OCI-LY1 (cell line): Measurements from ENCODE around the gene ZNF300.
"Not testable (repeated sequence)": the region's sequence is repeated elsewhere in the genome, so short reads cannot be mapped to it uniquely, and the experiment has no call there.

Source experiments
- H2AFZ ChIP-seq: fragments of 200-600 bp; sonication (generic), shearing (Covaris generic); 2 replicates; pipeline ENCODE4 v1.6.0; 2014; ENCODE audit warnings: antibody characterized with exemption, mild to moderate bottlenecking, low read length
- H3F3A ChIP-seq: fragments of 200-600 bp; sonication (generic), shearing (Covaris generic); 2 replicates; pipeline ENCODE4 v1.6.0; 2014; ENCODE audit warnings: mild to moderate bottlenecking, antibody characterized with exemption, low read length, moderate library complexity; ENCODE audit not compliant: insufficient read depth
- H3K27ac ChIP-seq: fragments of 200-600 bp; sonication (generic); 2 replicates; pipeline ENCODE4 v1.5.1; 2014; ENCODE audit warnings: low read length, mixed run types, mild to moderate bottlenecking, low read depth; ENCODE audit not compliant: poor library complexity, severe bottlenecking
- H3K27me3 ChIP-seq: fragments of 200-600 bp; sonication (generic); 2 replicates; pipeline ENCODE4 v1.6.0; 2014; ENCODE audit warnings: antibody characterized with exemption, mild to moderate bottlenecking, low read length, moderate library complexity; ENCODE audit not compliant: insufficient read depth
- H3K36me3 ChIP-seq: fragments of 200-600 bp; sonication (generic); 2 replicates; pipeline ENCODE4 v1.6.1; 2014; ENCODE audit warnings: mild to moderate bottlenecking, antibody characterized with exemption, low read length, moderate library complexity, mixed read lengths; ENCODE audit not compliant: insufficient read depth
- H3K4me1 ChIP-seq: fragments of 200-600 bp; sonication (generic); 2 replicates; pipeline ENCODE4 v1.5.1; 2014; ENCODE audit warnings: mild to moderate bottlenecking, low read length, moderate library complexity; ENCODE audit not compliant: insufficient read depth, severe bottlenecking
- H3K4me2 ChIP-seq: fragments of 200-600 bp; sonication (generic), shearing (Covaris generic); 2 replicates; pipeline ENCODE4 v1.6.1; 2014; ENCODE audit warnings: low read length
- H3K4me3 ChIP-seq: fragments of 200-600 bp; sonication (generic); 2 replicates; pipeline ENCODE4 v1.5.1; 2014; ENCODE audit warnings: low read length, low read depth, mild to moderate bottlenecking, mixed read lengths; ENCODE audit not compliant: poor library complexity, severe bottlenecking
- H3K79me2 ChIP-seq: fragments of 200-600 bp; shearing (Covaris generic); 2 replicates; pipeline ENCODE4 v1.6.1; 2016; ENCODE audit warnings: mixed run types, low read length, mixed read lengths; ENCODE audit not compliant: insufficient read depth
- H3K9ac ChIP-seq: fragments of 200-600 bp; sonication (generic), shearing (Covaris generic); 2 replicates; pipeline ENCODE4 v1.6.1; 2014; ENCODE audit warnings: mild to moderate bottlenecking, low read length, mixed read lengths
- H3K9me2 ChIP-seq: fragments of 200-600 bp; sonication (generic), shearing (Covaris generic); 2 replicates; pipeline ENCODE4 v1.6.1; 2014; ENCODE audit warnings: low read depth, mild to moderate bottlenecking, low read length, mixed read lengths
- H3K9me3 ChIP-seq: fragments of 200-600 bp; shearing (Covaris generic); 2 replicates; pipeline ENCODE4 v1.6.1; 2014; ENCODE audit warnings: low read length, mixed read lengths
- H4K20me1 ChIP-seq: fragments of 200-600 bp; sonication (generic), shearing (Covaris generic); 2 replicates; pipeline ENCODE4 v1.6.0; 2016; ENCODE audit warnings: mild to moderate bottlenecking, low read length; ENCODE audit not compliant: insufficient read depth
- EZH2 ChIP-seq: fragments of 200-600 bp; sonication (generic), shearing (Covaris generic); IDR thresholded peaks from 2 replicates; pipeline ENCODE4 v1.8.0; 2017; ENCODE audit warnings: borderline replicate concordance, mixed run types, mild to moderate bottlenecking, antibody characterized with exemption, low read length, moderate library complexity, mixed read lengths
- TF ChIP-seq, protein P1 (sequence below): fragments of 200-600 bp; sonication (generic), shearing (Covaris generic); IDR thresholded peaks from 2 replicates; pipeline ENCODE4 v1.5.1; 2017; ENCODE audit warnings: mild to moderate bottlenecking, antibody characterized with exemption, low read length, moderate library complexity, mixed read lengths

ZNF300 gene

DNA sequence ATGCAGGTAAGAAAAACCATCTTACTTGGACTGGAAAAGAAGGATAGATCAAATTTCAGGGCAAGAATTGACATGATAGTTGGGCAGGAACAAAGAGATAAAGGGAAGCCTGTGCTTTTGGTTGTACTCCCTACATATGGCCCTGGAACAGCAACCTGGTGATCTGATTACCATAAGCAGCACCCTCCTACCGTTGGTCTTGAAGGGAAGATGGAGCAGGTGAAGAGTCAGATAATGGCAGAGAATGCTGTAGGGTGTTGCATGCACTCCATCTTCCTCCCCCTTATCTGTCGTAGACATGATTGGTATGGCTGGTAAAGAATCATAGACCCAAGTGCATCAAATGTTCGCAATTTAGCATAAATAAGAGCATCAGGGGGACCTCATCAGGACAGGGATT is 53.7 kb downstream of the ZNF300 start:
- no peaks in the 10 kb centered on the region for H4K20me1 ChIP-seq
- no peaks in the 10 kb centered on the region for H3K79me2 ChIP-seq
- no peak overlapping the region for H3K4me2 ChIP-seq
- no peaks in the 10 kb centered on the region for H3K9me3 ChIP-seq
- H2AFZ ChIP-seq: no peak overlapping the region
- H3K4me1 ChIP-seq: peaks cover 4% of the 10 kb centered on the region
- H3K27ac ChIP-seq: no peak overlapping the region
- no peak for TF ChIP-seq EZH2
- H3F3A ChIP-seq: no peaks in the 10 kb centered on the region
- H3K9ac ChIP-seq: no peak overlapping the region
- no peak overlapping the region for H3K4me3 ChIP-seq
- no peaks in the 10 kb centered on the region for H3K9me2 ChIP-seq
- H3K36me3 ChIP-seq: no peaks in the 10 kb centered on the region
- 0 out of 2 replicates have a peak, but pooled peaks cover 3% of the 10 kb centered on the region for H3K27me3 ChIP-seq

GRCh38 chr5:150848271-150848670 is 56.5 kb downstream of the ZNF300 start:
- no peaks in the 10 kb centered on the region for H4K20me1 ChIP-seq
- H3K9me2 ChIP-seq: no peaks in the 10 kb centered on the region
- no peaks in the 10 kb centered on the region for H3K4me1 ChIP-seq
- H3K27me3 ChIP-seq: 0 out of 2 replicates have a peak, but pooled peaks cover 3% of the 10 kb centered on the region
- no peak overlapping the region for H2AFZ ChIP-seq
- no peaks in the 10 kb centered on the region for H3K9me3 ChIP-seq
- H3K4me3 ChIP-seq: no peak overlapping the region
- H3K9ac ChIP-seq: no peak overlapping the region
- H3K27ac ChIP-seq: no peak overlapping the region
- TF ChIP-seq EZH2: no peak
- TF ChIP-seq, protein P1, sequence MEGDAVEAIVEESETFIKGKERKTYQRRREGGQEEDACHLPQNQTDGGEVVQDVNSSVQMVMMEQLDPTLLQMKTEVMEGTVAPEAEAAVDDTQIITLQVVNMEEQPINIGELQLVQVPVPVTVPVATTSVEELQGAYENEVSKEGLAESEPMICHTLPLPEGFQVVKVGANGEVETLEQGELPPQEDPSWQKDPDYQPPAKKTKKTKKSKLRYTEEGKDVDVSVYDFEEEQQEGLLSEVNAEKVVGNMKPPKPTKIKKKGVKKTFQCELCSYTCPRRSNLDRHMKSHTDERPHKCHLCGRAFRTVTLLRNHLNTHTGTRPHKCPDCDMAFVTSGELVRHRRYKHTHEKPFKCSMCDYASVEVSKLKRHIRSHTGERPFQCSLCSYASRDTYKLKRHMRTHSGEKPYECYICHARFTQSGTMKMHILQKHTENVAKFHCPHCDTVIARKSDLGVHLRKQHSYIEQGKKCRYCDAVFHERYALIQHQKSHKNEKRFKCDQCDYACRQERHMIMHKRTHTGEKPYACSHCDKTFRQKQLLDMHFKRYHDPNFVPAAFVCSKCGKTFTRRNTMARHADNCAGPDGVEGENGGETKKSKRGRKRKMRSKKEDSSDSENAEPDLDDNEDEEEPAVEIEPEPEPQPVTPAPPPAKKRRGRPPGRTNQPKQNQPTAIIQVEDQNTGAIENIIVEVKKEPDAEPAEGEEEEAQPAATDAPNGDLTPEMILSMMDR: no peak
- no peaks in the 10 kb centered on the region for H3K79me2 ChIP-seq
- no peaks in the 10 kb centered on the region for H3F3A ChIP-seq
- H3K4me2 ChIP-seq: no peak overlapping the region
- no peaks in the 10 kb centered on the region for H3K36me3 ChIP-seq

DNA sequence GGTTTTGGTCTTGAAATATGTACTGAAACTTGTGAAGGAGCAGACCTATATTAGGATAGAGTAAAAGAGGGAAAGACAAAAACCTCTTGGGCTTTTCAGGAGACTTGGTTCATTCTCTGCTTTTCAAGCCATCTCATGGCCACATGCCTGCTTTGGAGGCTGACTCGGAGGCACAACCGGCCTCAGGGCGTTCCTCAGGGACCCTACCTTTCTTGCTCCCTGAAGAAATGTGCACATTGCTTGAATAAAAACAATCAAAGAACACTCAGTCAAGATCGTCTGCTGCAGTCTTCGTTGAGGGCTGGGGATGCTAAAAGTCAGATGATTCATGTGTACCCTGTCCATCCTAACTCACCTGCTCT is 57.5 kb downstream of the ZNF300 start:
- no peaks in the 10 kb centered on the region for H3K9me3 ChIP-seq
- H3K9me2 ChIP-seq: no peaks in the 10 kb centered on the region
- no peak overlapping the region for H3K27ac ChIP-seq
- H3K27me3 ChIP-seq: 0 out of 2 replicates have a peak, but pooled peaks cover 3% of the 10 kb centered on the region
- H3K9ac ChIP-seq: no peak overlapping the region
- TF ChIP-seq, protein P1: no peak
- no peak for TF ChIP-seq EZH2
- H3K79me2 ChIP-seq: no peaks in the 10 kb centered on the region
- H3K36me3 ChIP-seq: no peaks in the 10 kb centered on the region
- H2AFZ ChIP-seq: no peak overlapping the region
- H3K4me2 ChIP-seq: no peak overlapping the region
- no peak overlapping the region for H3K4me3 ChIP-seq
- no peaks in the 10 kb centered on the region for H4K20me1 ChIP-seq
- no peaks in the 10 kb centered on the region for H3K4me1 ChIP-seq
- H3F3A ChIP-seq: no peaks in the 10 kb centered on the region

- Histone ChIP-seq H3K27me3 (0 out of 2 replicates have a peak, but pooled peaks cover 3% of the 10 kb centered on the region), H3K9me2 (no peaks in the 10 kb centered on the region), H3K9ac (no peak overlapping the region), H4K20me1 (no peaks in the 10 kb centered on the region), H3K9me3 (no peaks in the 10 kb centered on the region), H3F3A (no peaks in the 10 kb centered on the region), H3K4me3 (no peak overlapping the region), H3K27ac (no peak overlapping the region), H2AFZ (no peak overlapping the region), H3K4me2 (no peak overlapping the region), H3K79me2 (no peaks in the 10 kb centered on the region), H3K4me1 (no peaks in the 10 kb centered on the region), H3K36me3 (no peaks in the 10 kb centered on the region)
- TF ChIP-seq, protein P1: peak; percentile 74
- no peak for TF ChIP-seq EZH2
Observed at GRCh38 chr5:150846654-150847333, 58.0 kb downstream of the ZNF300 start.

GRCh38 chr5:150846308-150846653 is 58.5 kb downstream of the ZNF300 start, which contains the start of gene IRGM:
TSS of gene IRGM (plus strand) at chr5:150846521. CDS start at chr5:150848124, 1,603 bp downstream.
- H3K9me3 ChIP-seq, H3K9me2 ChIP-seq, H3K9ac ChIP-seq, H3K27me3 ChIP-seq, H4K20me1 ChIP-seq, H3K79me2 ChIP-seq, H3K4me1 ChIP-seq, H3F3A ChIP-seq, H3K4me2 ChIP-seq, H3K27ac ChIP-seq, H3K4me3 ChIP-seq, H2AFZ ChIP-seq, H3K36me3 ChIP-seq: not testable (repeated sequence)
